HEK293 (cell line): ENCODE results near the gene PTPN9.

Source experiments
- CTCF ChIA-PET: fragments of 350-600 bp; formaldehyde crosslinking; extraction: SDS; loops from one replicate; lab custom pipeline; 2021; ENCODE audit warnings: antibody characterized with exemption; lab: Yijun Ruan, JAX
- POLR2A ChIA-PET: fragments of 300-600 bp; formaldehyde crosslinking; extraction: SDS; loops from one replicate; lab custom pipeline; 2020; ENCODE audit warnings: antibody characterized with exemption, inconsistent platforms; lab: Yijun Ruan, JAX
- H3K27ac ChIP-seq: fragments of 200-500 bp; sonication (Bioruptor generic); 2 replicates; pipeline ENCODE4 v1.5.1; 2014; ENCODE audit warnings: low read depth, low read length, control low read depth, inconsistent platforms; ENCODE audit errors: extremely low read depth
- H3K36me3 ChIP-seq, 2 experiments: fragments of 200-500 bp in 1 of 2; sonication (Bioruptor generic) in 1 of 2; 1 replicate in 1 of 2; 2 replicates in 1 of 2; pipeline ENCODE4 v1.5.1; 2014 to 2017; ENCODE audit warnings: inconsistent platforms in 2 of 2, low read length in 2 of 2; ENCODE audit not compliant: control insufficient read depth in 2 of 2, insufficient read depth in 1 of 2
- H3K4me1 ChIP-seq: fragments of 200-500 bp; sonication (Bioruptor generic); 2 replicates; pipeline ENCODE4 v1.5.1; 2014; ENCODE audit warnings: mild to moderate bottlenecking, low read length, inconsistent platforms; ENCODE audit not compliant: control insufficient read depth, insufficient read depth
- H3K4me3 ChIP-seq: 2 replicates; pipeline ENCODE4 v1.5.1; 2011; ENCODE audit warnings: low read depth, mild to moderate bottlenecking, control low read depth, low read length, moderate library complexity
- H3K9me3 ChIP-seq: fragments of 200-500 bp; sonication (Bioruptor generic); 2 replicates; pipeline ENCODE4 v1.5.1; 2014; ENCODE audit warnings: low read depth, low read length, inconsistent platforms; ENCODE audit not compliant: control insufficient read depth, insufficient read depth
- GLI4 ChIP-seq: fragments of 450-650 bp; formaldehyde crosslinking; IDR thresholded peaks from 2 replicates; pipeline ENCODE4 v1.5.1; 2016; ENCODE audit warnings: missing biosample characterization, missing genetic modification characterization
- GLIS1 ChIP-seq: fragments of 450-650 bp; formaldehyde crosslinking; IDR thresholded peaks from 2 replicates; pipeline ENCODE4 v1.5.1; 2016; ENCODE audit warnings: missing biosample characterization, missing genetic modification characterization
- PRDM1 ChIP-seq: fragments of 450-650 bp; formaldehyde crosslinking; IDR thresholded peaks from 2 replicates; pipeline ENCODE4; 2016; ENCODE audit warnings: missing biosample characterization, missing genetic modification characterization
- SCRT2 ChIP-seq: fragments of 450-650 bp; formaldehyde crosslinking; IDR thresholded peaks from 2 replicates; pipeline ENCODE4 v1.5.1; 2016; ENCODE audit warnings: missing biosample characterization, missing genetic modification characterization
- ZBTB48 ChIP-seq: fragments of 450-650 bp; formaldehyde crosslinking; IDR thresholded peaks from 2 replicates; pipeline ENCODE4 v1.5.1; 2016; ENCODE audit warnings: missing biosample characterization, missing genetic modification characterization
- ZBTB8A ChIP-seq: fragments of 450-650 bp; formaldehyde crosslinking; IDR thresholded peaks from 2 replicates; pipeline ENCODE4 v1.5.1; 2016; ENCODE audit warnings: missing biosample characterization, missing genetic modification characterization
- ZFP69B ChIP-seq: fragments of 450-650 bp; formaldehyde crosslinking; IDR thresholded peaks from 2 replicates; pipeline ENCODE4 v1.5.1; 2016; ENCODE audit warnings: missing biosample characterization, missing genetic modification characterization
- ZNF121 ChIP-seq: fragments of 450-650 bp; formaldehyde crosslinking; IDR thresholded peaks from 2 replicates; pipeline ENCODE4 v1.5.1; 2016; ENCODE audit warnings: missing biosample characterization, missing genetic modification characterization
- ZNF174 ChIP-seq: fragments of 450-650 bp; formaldehyde crosslinking; IDR thresholded peaks from 2 replicates; pipeline ENCODE4 v1.5.0; 2017; ENCODE audit warnings: missing biosample characterization, mild to moderate bottlenecking, missing genetic modification characterization
- ZNF2 ChIP-seq: fragments of 450-650 bp; formaldehyde crosslinking; IDR thresholded peaks from 2 replicates; pipeline ENCODE4 v1.5.1; 2016; ENCODE audit warnings: missing biosample characterization, missing genetic modification characterization
- ZNF239 ChIP-seq: fragments of 450-650 bp; formaldehyde crosslinking; IDR thresholded peaks from 2 replicates; pipeline ENCODE4 v1.5.1; 2016; ENCODE audit warnings: missing biosample characterization, missing genetic modification characterization
- ZNF335 ChIP-seq: fragments of 450-650 bp; formaldehyde crosslinking; conservative IDR thresholded peaks from 2 replicates; pipeline ENCODE4 v1.5.1; 2016; ENCODE audit warnings: missing biosample characterization, missing genetic modification characterization
- ZNF354C ChIP-seq: fragments of 450-650 bp; formaldehyde crosslinking; IDR thresholded peaks from 2 replicates; pipeline ENCODE4 v1.5.1; 2016; ENCODE audit warnings: missing biosample characterization, missing genetic modification characterization, low read depth, borderline replicate concordance
- ZNF362 ChIP-seq: fragments of 450-650 bp; formaldehyde crosslinking; IDR thresholded peaks from 2 replicates; pipeline ENCODE4 v1.5.1; 2016; ENCODE audit warnings: missing biosample characterization, missing genetic modification characterization
- ZNF529 ChIP-seq: fragments of 450-650 bp; formaldehyde crosslinking; IDR thresholded peaks from 2 replicates; pipeline ENCODE4 v1.5.1; 2017; ENCODE audit warnings: missing genetic modification characterization, missing biosample characterization; ENCODE audit not compliant: insufficient replicate concordance
- ZNF600 ChIP-seq: fragments of 450-650 bp; formaldehyde crosslinking; IDR thresholded peaks from 2 replicates; pipeline ENCODE4 v1.5.1; 2016; ENCODE audit warnings: missing biosample characterization, missing genetic modification characterization
- ZNF701 ChIP-seq: fragments of 450-650 bp; formaldehyde crosslinking; IDR thresholded peaks from 2 replicates; pipeline ENCODE4 v1.5.1; 2016; ENCODE audit warnings: missing biosample characterization, missing genetic modification characterization
- ZNF768 ChIP-seq: fragments of 450-650 bp; formaldehyde crosslinking; IDR thresholded peaks from 2 replicates; pipeline ENCODE4 v1.5.1; 2018; ENCODE audit warnings: missing biosample characterization, mild to moderate bottlenecking, missing genetic modification characterization
- TF ChIP-seq, protein P1 (sequence below): fragments of 450-650 bp; formaldehyde crosslinking; IDR thresholded peaks from 2 replicates; pipeline ENCODE4 v1.5.1; 2017; ENCODE audit warnings: missing biosample characterization, missing genetic modification characterization
- TF ChIP-seq, protein P2 (sequence below): fragments of 450-650 bp; formaldehyde crosslinking; IDR thresholded peaks from 2 replicates; pipeline ENCODE4 v1.5.1; 2016; ENCODE audit warnings: missing biosample characterization, missing genetic modification characterization

The PTPN9 gene

DNA sequence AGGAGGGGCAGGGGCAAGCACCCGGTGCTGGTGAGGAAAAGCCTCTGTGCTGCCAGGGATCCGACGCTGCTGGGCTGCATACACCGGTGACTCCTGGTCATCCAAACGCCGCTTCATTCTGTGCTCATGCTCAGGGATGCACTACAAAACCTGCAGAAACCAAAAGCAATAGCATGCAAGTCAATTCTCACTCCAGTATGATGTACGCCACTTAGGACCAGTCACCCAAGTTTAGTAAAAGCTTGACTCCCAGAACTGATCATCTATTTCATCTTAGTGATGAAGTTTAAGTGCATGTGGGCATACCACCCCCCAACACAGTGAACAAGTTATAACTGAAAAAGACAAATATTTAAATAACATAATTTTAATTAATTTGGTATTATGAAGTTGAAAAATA is 148.9 kb downstream of the PTPN9 start:
- TF ChIP-seq SCRT2 (tag by site-specific recombination) (no peak), ZNF239 (tag by site-specific recombination) (no peak), GLIS1 (no peak), ZNF2 (tag by site-specific recombination) (no peak), ZNF529 (no peak), ZNF600 (tag by site-specific recombination) (0 out of 2 replicates have a peak, but pooled peaks have one; percentile 54), PRDM1 (tag by site-specific recombination) (no peak)
- TF ChIP-seq, all 188 proteins: peak for 1
- Histone ChIP-seq H3K9me3 (no peaks in the 10 kb centered on the region), H3K4me3 (no peak overlapping the region), H3K27ac (no peak overlapping the region), H3K4me1 (0 out of 2 replicates have a peak, but pooled peaks cover 2% of the 10 kb centered on the region), H3K36me3 (peaks cover 32 to 60% of the 10 kb centered on the region in 2 experiments)
- ChIA-PET POLR2A (interaction anchor here (0.7 kb wide), 1 partner anchor 315 kb away, joined by 3 read pairs; no protein-coding TSS in a partner anchor), CTCF (interaction anchor here (2.0 kb wide), 1 partner anchor 63 kb away, joined by 7 read pairs; no protein-coding TSS in a partner anchor)

DNA sequence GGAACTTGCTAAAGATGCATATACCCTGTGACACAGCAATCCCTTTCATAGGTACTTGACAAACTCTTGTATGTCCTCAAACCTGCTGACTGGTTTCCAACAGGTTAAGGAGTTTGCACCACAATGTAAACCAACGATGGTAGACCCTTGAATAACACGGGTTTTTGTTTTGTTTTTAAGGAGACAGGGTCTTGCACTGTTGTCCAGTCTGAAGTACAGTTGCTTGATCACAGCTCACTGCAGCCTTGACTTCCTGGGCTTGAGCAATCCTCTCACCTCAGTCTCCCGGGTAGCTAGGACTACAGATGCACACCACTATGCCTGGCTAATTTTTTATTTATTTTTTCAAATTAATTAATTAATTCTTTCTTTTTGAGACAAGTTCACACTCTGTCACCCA is 151.0 kb downstream of the PTPN9 start:
- CTCF ChIA-PET = interaction anchor here (0.9 kb wide), 1 partner anchor 26 kb away, joined by 3 read pairs; no protein-coding TSS in a partner anchor
- Histone ChIP-seq H3K9me3 (no peaks in the 10 kb centered on the region), H3K4me1 (0 out of 2 replicates have a peak, but pooled peaks cover 2% of the 10 kb centered on the region), H3K4me3 (no peak overlapping the region), H3K27ac (no peak overlapping the region), H3K36me3 (peaks cover 41 to 69% of the 10 kb centered on the region in 2 experiments)
- TF ChIP-seq ZNF335 (tag by site-specific recombination) (no peak), ZNF121 (tag by site-specific recombination) (peak; percentile 90)
- POLR2A ChIA-PET = interaction anchor here (1.5 kb wide), 1 partner anchor 60 kb away, joined by 4 read pairs; the partner anchor contains the start of gene MAN2C1

GRCh38 chr15:75425966-75426500 is 153.1 kb downstream of the PTPN9 start:
- TF ChIP-seq, protein P1, sequence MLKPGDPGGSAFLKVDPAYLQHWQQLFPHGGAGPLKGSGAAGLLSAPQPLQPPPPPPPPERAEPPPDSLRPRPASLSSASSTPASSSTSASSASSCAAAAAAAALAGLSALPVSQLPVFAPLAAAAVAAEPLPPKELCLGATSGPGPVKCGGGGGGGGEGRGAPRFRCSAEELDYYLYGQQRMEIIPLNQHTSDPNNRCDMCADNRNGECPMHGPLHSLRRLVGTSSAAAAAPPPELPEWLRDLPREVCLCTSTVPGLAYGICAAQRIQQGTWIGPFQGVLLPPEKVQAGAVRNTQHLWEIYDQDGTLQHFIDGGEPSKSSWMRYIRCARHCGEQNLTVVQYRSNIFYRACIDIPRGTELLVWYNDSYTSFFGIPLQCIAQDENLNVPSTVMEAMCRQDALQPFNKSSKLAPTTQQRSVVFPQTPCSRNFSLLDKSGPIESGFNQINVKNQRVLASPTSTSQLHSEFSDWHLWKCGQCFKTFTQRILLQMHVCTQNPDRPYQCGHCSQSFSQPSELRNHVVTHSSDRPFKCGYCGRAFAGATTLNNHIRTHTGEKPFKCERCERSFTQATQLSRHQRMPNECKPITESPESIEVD (tag by site-specific recombination) = peak; percentile 90
- no peak for TF ChIP-seq ZNF768
- TF ChIP-seq, protein P2, sequence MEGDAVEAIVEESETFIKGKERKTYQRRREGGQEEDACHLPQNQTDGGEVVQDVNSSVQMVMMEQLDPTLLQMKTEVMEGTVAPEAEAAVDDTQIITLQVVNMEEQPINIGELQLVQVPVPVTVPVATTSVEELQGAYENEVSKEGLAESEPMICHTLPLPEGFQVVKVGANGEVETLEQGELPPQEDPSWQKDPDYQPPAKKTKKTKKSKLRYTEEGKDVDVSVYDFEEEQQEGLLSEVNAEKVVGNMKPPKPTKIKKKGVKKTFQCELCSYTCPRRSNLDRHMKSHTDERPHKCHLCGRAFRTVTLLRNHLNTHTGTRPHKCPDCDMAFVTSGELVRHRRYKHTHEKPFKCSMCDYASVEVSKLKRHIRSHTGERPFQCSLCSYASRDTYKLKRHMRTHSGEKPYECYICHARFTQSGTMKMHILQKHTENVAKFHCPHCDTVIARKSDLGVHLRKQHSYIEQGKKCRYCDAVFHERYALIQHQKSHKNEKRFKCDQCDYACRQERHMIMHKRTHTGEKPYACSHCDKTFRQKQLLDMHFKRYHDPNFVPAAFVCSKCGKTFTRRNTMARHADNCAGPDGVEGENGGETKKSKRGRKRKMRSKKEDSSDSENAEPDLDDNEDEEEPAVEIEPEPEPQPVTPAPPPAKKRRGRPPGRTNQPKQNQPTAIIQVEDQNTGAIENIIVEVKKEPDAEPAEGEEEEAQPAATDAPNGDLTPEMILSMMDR (tag by site-specific recombination) = 0 out of 2 replicates have a peak, but pooled peaks have one; percentile 18
- H3K36me3 ChIP-seq = peaks cover 61 to 87% of the 10 kb centered on the region in 2 experiments
- H3K27ac ChIP-seq = no peak overlapping the region
- H3K9me3 ChIP-seq = no peaks in the 10 kb centered on the region
- 0 out of 2 replicates have a peak, but pooled peaks cover 2% of the 10 kb centered on the region for H3K4me1 ChIP-seq
- ChIA-PET POLR2A (no interaction called here), CTCF (interaction anchor here (1.0 kb wide), 1 partner anchor 28 kb away, joined by 3 read pairs; no protein-coding TSS in a partner anchor)
- no peak overlapping the region for H3K4me3 ChIP-seq

- TF ChIP-seq ZNF701 (tag by site-specific recombination) = no peak
- no peak for TF ChIP-seq ZNF354C (tag by site-specific recombination)
- TF ChIP-seq, protein P2 (tag by site-specific recombination) = no peak
- TF ChIP-seq ZNF174 = no peak
- no peak for TF ChIP-seq ZNF362
- no peak for TF ChIP-seq ZBTB8A
- no peak for TF ChIP-seq GLI4 (tag by site-specific recombination)
- no peak for TF ChIP-seq ZFP69B (tag by site-specific recombination)
- TF ChIP-seq ZBTB48 (tag by site-specific recombination) = no peak
- H3K36me3 ChIP-seq = peaks cover 53 to 84% of the 10 kb centered on the region in 2 experiments
- 0 out of 2 replicates have a peak, but pooled peaks cover 2% of the 10 kb centered on the region for H3K4me1 ChIP-seq
- ChIA-PET POLR2A (interaction anchor here (1.8 kb wide), 1 partner anchor 29 kb away, joined by 4 read pairs; the partner anchor contains the start of gene SIN3A), CTCF (interaction anchor here (1.5 kb wide), 1 partner anchor 8 kb away, joined by 3 read pairs; no protein-coding TSS in a partner anchor)
- H3K9me3 ChIP-seq = no peaks in the 10 kb centered on the region
- no peak overlapping the region for H3K27ac ChIP-seq
- no peak overlapping the region for H3K4me3 ChIP-seq
Observed at GRCh38 chr15:75422554-75422953, 156.6 kb downstream of the PTPN9 start.
